Left renal cortex interstitium (tissue), 4 donors: ENCODE data around the gene EIPR1. TPM values are rescaled to one million over a fixed set of nuclear protein-coding genes. Genes with fewer than 3 reads are reported as not detected.

ENCODE experiments used
- DNase-seq, 4 donors: peaks; one replicate each; pipeline ENCODE4 v3.0.0-alpha.2; 2013; ENCODE audit warnings: low read depth in 4 of 4, low spot score in 2 of 4, missing footprints in 1 of 4
- polyA plus RNA-seq, 4 donors: library from polyadenylated mRNA; unstranded; fragments of 120-200 nt; gene quantifications; one replicate each; pipeline ENCODE4 v1.2.1, GENCODE V29; 2013; ENCODE audit not compliant: insufficient read length in 4 of 4

Gene EIPR1
- polyA plus RNA-seq, 4 donors: 22.8 to 27.6 (median 26.3) TPM

- DNase-seq: no peak
These were observed 99.7 kb downstream of the EIPR1 start for GRCh38 chr2:3277748-3278520.

- no peak for DNase-seq
These were observed 100.4 kb downstream of the EIPR1 start for GRCh38 chr2:3277050-3277747.

GRCh38 chr2:3272761-3273160, 104.9 kb downstream of the EIPR1 start:
- no peak for DNase-seq

GRCh38 chr2:3270095-3270478, 107.5 kb downstream of the EIPR1 start:
- no peak for DNase-seq

GRCh38 chr2:3269425-3270094, 108.1 kb downstream of the EIPR1 start:
- DNase-seq: no peak

GRCh38 chr2:3268705-3269029, 109.0 kb downstream of the EIPR1 start:
- no peak for DNase-seq

GRCh38 chr2:3267869-3268704, 109.5 kb downstream of the EIPR1 start:
- DNase-seq: no peak

GRCh38 chr2:3266925-3267867, 110.4 kb downstream of the EIPR1 start:
- DNase-seq: no peak

GRCh38 chr2:3265981-3266924, 111.4 kb downstream of the EIPR1 start:
- no peak for DNase-seq

- no peak for DNase-seq
These were observed 112.1 kb downstream of the EIPR1 start for GRCh38 chr2:3265471-3265870.

GRCh38 chr2:3264010-3264744, 113.4 kb downstream of the EIPR1 start:
- DNase-seq: no peak

GRCh38 chr2:3263487-3263886, 114.1 kb downstream of the EIPR1 start:
- no peak for DNase-seq

GRCh38 chr2:3262437-3263388, 114.9 kb downstream of the EIPR1 start:
- DNase-seq: no peak

- no peak for DNase-seq
These were observed 116.1 kb downstream of the EIPR1 start for GRCh38 chr2:3261511-3261910.

GRCh38 chr2:3260959-3261358, 116.7 kb downstream of the EIPR1 start:
- no peak for DNase-seq

GRCh38 chr2:3257826-3258225, 119.8 kb downstream of the EIPR1 start:
- DNase-seq: no peak

GRCh38 chr2:3257166-3257565, 120.5 kb downstream of the EIPR1 start:
- DNase-seq: no peak
